ENCODE measurements around the gene HLA-DOA.

HLA-DOA gene

DNA sequence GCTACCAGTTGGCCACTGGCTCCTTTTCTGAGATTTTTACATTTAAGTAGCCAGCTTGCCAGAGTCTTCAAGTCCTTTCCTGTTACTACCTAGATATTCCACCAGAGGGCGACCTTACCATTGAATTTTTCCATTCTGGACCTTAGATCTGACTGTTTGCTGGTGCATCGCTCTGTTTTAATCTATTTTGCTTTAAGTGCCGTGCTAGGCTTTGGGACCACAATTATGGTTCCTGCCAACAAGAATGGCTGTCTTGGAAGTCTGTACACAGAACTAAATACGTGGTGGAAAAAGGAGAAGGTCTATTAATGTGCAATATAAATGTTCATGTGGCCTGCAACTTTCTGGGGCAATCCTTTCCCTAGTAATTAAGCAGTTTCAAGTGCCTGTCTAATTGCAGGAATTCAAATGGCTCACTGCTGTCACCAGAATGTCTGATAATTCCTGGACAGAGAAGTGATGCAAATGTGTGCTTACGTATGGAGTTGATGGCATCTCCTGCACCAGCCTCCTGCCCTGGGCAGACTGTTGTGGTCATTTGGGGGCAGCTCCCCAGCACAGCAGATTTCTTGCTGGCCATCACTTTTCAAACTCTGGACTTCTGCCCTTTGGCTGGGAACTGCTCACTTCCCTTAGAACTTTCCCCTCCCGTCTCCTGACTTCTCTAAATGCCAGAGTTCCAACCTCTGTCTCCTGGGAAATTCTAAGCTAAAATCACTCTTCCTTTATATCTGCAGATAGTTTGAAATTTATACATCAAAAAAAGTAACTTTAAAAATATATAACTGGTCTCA lies 5.6 kb upstream of the HLA-DOA start:
- Histone ChIP-seq H3K9me3 (ENCODE audit: control insufficient read depth, low read length) (no peaks in the 10 kb centered on the region), H3K36me3 (ENCODE audit: control insufficient read depth, insufficient read depth, low read length) (no peaks in the 10 kb centered on the region), H3K4me3 (ENCODE audit: low read depth, low read length) (no peak overlapping the region), H3K27ac (no peak overlapping the region), H3K4me1 (no peaks in the 10 kb centered on the region), H3K27me3 (ENCODE audit: control insufficient read depth, insufficient read depth, low read length) (no peaks in the 10 kb centered on the region), H2AFZ (no peak overlapping the region), H3K79me2 (no peaks in the 10 kb centered on the region), H3K9ac (no peak overlapping the region), H3K4me2 (ENCODE audit: low read length) (no peak overlapping the region)
- TF ChIP-seq, protein P1, sequence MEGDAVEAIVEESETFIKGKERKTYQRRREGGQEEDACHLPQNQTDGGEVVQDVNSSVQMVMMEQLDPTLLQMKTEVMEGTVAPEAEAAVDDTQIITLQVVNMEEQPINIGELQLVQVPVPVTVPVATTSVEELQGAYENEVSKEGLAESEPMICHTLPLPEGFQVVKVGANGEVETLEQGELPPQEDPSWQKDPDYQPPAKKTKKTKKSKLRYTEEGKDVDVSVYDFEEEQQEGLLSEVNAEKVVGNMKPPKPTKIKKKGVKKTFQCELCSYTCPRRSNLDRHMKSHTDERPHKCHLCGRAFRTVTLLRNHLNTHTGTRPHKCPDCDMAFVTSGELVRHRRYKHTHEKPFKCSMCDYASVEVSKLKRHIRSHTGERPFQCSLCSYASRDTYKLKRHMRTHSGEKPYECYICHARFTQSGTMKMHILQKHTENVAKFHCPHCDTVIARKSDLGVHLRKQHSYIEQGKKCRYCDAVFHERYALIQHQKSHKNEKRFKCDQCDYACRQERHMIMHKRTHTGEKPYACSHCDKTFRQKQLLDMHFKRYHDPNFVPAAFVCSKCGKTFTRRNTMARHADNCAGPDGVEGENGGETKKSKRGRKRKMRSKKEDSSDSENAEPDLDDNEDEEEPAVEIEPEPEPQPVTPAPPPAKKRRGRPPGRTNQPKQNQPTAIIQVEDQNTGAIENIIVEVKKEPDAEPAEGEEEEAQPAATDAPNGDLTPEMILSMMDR (IDR thresholded peaks at IDR 0.05) = peak; percentile 80

DNA sequence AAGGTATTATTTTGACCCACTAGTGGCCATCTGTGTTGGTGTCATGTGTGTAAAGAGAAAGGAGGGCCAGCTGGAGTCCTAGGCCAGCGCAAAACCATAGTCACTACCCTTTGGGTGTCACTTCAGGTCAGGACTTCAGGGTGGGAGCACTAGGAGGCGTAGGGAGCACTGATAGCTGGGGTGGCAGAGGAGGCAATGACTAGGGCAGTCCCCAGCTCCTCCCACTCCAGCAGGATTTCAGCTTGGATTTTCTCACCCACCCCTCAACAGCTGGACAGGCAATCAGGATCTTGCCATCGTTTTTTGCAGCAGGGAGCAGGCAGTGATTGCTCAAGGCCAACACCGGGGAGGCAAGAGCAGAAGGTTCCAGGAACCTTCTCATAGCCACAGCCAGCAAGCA lies 4.2 kb upstream of the HLA-DOA start:
- Histone ChIP-seq H3K27ac (no peak overlapping the region), H3K9ac (no peak overlapping the region), H3K4me1 (no peaks in the 10 kb centered on the region), H2AFZ (no peak overlapping the region), H3K4me3 (ENCODE audit: low read depth, low read length) (no peak overlapping the region), H3K9me3 (ENCODE audit: control insufficient read depth, low read length) (no peaks in the 10 kb centered on the region), H3K27me3 (ENCODE audit: control insufficient read depth, insufficient read depth, low read length) (no peaks in the 10 kb centered on the region), H3K36me3 (ENCODE audit: control insufficient read depth, insufficient read depth, low read length) (no peaks in the 10 kb centered on the region), H3K79me2 (no peaks in the 10 kb centered on the region), H3K4me2 (ENCODE audit: low read length) (no peak overlapping the region)
- TF ChIP-seq, protein P1 (IDR thresholded peaks at IDR 0.05) = no peak

DNA sequence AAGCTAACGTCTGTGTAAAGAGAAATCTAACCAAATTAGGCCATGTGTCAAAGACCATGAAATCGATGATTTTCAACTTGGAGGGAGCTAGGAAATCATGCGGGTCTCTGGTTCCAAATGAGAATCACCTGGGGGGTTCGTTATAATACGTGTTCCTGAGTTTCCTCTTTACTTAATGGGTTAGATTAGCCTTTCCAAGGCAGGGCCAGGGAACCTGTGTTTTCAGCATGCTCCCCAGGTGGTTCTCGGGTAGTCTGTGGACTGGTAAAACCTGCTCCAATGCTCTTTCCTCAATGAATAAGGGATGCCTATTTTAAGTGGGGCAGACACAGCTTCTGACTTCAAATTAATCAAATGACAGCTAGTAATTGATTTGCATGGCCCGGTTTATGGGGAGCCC lies 965 bp upstream of the HLA-DOA start:
- Histone ChIP-seq H3K4me3 (ENCODE audit: low read depth, low read length) (no peak overlapping the region), H3K27ac (no peak overlapping the region), H3K9me3 (ENCODE audit: control insufficient read depth, low read length) (no peaks in the 10 kb centered on the region), H3K27me3 (ENCODE audit: control insufficient read depth, insufficient read depth, low read length) (no peaks in the 10 kb centered on the region), H3K9ac (no peak overlapping the region), H3K4me2 (ENCODE audit: low read length) (no peak overlapping the region), H3K4me1 (no peaks in the 10 kb centered on the region), H3K36me3 (ENCODE audit: control insufficient read depth, insufficient read depth, low read length) (no peaks in the 10 kb centered on the region), H3K79me2 (no peaks in the 10 kb centered on the region), H2AFZ (no peak overlapping the region)
- TF ChIP-seq, protein P1 (IDR thresholded peaks at IDR 0.05) = no peak

DNA sequence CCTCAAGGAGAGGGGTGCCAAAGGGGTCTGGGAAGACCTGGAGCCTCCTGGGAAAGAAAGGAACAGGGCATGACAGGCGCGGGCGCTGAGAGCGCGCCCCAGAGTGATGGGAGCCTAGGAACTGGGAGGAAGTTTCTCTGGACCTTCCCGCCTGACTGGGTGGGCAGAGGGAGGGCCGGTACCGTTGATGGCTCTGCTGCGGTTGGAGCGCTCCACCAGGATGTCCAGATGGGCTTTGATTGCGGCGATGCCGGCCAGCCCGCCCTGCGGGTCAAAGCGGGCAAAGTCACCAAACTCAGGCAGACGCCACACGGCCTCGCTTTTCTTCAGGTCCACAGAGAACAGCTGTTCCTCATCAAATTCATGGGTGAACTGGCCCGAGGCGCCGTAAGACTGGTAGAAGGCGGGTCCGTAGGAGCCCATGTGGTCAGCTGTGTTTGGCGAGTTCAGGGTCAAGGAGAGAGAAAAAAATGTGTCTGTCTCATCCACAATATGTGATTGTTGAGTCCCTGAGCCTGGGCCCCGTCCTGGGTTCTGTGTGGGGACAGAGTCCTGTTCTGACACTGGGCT lies 1.5 kb downstream of the HLA-DOA start:
- no peaks in the 10 kb centered on the region for H3K4me1 ChIP-seq
- no peaks in the 10 kb centered on the region for H3K36me3 ChIP-seq (ENCODE audit: control insufficient read depth, insufficient read depth, low read length)
- no peak overlapping the region for H3K27ac ChIP-seq
- H3K9ac ChIP-seq = no peak overlapping the region
- no peaks in the 10 kb centered on the region for H3K9me3 ChIP-seq (ENCODE audit: control insufficient read depth, low read length)
- H3K4me3 ChIP-seq (ENCODE audit: low read depth, low read length) = no peak overlapping the region
- no peaks in the 10 kb centered on the region for H3K27me3 ChIP-seq (ENCODE audit: control insufficient read depth, insufficient read depth, low read length)
- TF ChIP-seq, protein P1 (IDR thresholded peaks at IDR 0.05) = no peak
- H3K4me2 ChIP-seq (ENCODE audit: low read length) = no peak overlapping the region
- no peak overlapping the region for H2AFZ ChIP-seq
- no peaks in the 10 kb centered on the region for H3K79me2 ChIP-seq

DNA sequence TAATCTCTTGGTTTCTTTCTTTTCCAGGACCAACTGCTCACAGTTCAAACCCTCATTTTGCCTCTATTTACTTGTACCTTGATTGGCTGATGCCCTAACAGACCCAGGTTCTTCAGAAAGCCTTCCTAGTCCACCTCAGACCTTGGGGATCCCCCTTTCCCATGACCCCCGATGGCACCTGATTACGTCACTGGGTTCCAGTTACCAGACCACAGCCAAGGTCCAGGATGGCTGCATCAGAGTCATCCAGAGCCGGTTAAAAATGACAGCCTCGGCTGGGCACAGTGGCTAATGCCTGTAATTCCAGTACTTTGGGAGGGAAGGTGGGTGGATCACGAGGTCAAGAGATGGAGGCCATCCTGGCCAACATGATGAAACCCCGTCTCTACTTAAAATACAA lies 4.5 kb downstream of the HLA-DOA start:
- Histone ChIP-seq H3K4me2 (ENCODE audit: low read length) (no peak overlapping the region), H3K9me3 (ENCODE audit: control insufficient read depth, low read length) (no peaks in the 10 kb centered on the region), H3K27me3 (ENCODE audit: control insufficient read depth, insufficient read depth, low read length) (no peaks in the 10 kb centered on the region), H3K4me3 (ENCODE audit: low read depth, low read length) (no peak overlapping the region), H3K27ac (no peak overlapping the region), H3K9ac (no peak overlapping the region), H2AFZ (no peak overlapping the region), H3K4me1 (no peaks in the 10 kb centered on the region), H3K79me2 (no peaks in the 10 kb centered on the region), H3K36me3 (ENCODE audit: control insufficient read depth, insufficient read depth, low read length) (no peaks in the 10 kb centered on the region)
- TF ChIP-seq, protein P1 (IDR thresholded peaks at IDR 0.05) = no peak

Data from parathyroid adenoma (tissue), 2 donors.